NCI-H446 treated with DMSO at 0.1 percent for 48 hours (cell line): Measurements from ENCODE around the gene DDX23.
"Not testable (repeated sequence)": the region's sequence is repeated elsewhere in the genome, so short reads cannot be mapped to it uniquely, and the experiment has no call there.

Experiments
- DNase-seq: peaks from one replicate; lab custom pipeline; 2025; lab: John Stamatoyannopoulos, UW

DDX23 gene

DNA sequence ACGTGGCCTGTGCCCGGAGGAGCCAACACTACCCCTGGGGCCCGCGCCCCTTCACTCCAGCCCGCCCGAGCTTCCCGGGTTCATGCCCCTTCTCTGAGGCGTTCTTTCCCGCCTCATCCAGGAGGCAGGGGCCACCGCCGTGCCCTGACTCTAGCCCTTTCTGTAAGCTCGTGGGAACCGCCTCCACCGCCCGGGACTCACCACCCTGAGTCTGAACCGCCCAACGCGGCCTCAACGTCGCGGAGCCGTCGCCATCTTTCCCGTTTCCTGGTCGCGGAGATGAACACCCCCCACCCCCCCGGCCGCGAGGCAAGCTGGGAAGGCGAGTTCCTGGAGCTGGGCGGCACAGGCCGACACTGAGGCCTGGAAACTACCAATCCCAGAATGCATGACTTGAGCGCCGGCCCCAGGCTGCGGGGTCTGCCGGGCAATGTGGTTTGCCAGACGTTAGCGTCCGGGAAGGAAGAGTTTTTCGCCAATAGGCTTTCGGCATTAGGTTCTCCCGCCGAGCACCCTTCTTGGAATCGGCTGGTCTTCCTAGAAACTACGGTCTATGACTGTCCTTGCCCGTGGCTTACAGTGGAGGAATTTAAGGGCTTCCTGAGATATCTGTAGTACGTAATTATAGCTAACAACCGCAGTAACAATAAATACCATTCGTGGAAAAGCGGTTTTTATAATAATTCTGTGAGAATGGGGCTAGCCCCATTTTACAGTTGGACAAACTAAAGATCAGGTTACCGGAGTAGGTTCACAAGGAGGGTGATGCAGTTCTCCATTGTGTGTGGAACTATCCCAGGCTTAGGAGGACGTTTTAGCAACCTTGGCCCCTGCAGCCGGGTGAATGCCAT is at the start of gene DDX23:
Gene DDX23 (minus strand): TSS at position 281 of the 851 bp plus-strand sequence. CDS start 6,381 bp downstream, outside the sequence.
- DNase-seq = peak; percentile 96

DNA sequence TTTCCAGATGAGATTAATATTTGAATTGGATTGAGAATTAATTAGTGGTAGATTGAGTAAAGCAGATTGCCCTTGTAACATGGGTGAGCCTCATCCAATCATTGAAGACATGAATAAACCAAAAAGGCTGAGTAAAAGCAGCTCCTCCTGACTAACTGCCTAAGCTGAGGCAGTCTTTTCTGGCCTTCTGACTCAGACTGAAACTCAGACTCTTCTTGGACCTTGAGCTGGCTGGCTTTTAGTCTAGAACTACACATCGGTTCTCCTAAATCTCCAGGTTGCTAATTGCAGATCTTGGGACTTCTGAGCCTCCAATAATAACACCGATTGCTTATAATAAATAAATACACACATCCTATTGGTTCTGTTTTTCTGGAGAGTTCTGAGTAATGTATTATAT is 49.3 kb upstream of the DDX23 start:
- DNase-seq = no peak

DNA sequence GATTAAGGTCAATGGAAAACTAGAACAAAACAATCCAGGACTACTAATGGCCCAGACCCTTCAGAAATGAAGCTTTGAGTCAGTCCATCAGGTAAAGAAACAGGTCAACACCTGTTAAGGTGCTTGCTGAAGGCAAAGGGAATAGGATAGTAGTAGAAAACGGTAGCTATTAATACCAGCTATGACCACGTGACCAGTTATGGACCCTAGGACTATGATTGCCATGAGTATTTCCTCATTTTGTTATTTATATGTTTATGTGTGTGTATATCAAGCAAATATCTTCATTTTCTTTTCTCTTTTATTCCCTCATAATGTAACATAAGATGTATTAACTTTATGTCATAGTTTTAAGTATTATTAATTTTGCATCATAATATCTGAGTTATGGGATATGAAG is 47.7 kb upstream of the DDX23 start:
- DNase-seq = no peak

DNA sequence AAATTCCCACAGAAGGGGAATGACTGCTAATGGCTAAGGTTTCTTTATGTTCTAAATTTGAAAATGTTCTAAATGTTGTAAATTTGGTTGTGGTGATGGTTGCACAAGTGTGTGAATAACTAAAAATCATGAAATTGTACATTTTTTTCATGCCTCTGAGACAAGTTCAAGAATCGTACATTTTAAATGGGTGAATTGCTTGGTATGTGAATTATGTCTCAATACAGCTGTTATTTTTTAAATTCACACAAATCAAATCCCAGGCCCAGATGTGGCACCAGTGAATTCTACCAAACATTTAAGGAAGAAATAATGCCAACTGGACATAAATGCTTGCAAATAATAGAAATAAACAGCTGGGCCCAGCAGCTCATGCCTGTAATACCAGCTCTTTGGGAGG is 42.3 kb upstream of the DDX23 start:
- DNase-seq = no peak

DNA sequence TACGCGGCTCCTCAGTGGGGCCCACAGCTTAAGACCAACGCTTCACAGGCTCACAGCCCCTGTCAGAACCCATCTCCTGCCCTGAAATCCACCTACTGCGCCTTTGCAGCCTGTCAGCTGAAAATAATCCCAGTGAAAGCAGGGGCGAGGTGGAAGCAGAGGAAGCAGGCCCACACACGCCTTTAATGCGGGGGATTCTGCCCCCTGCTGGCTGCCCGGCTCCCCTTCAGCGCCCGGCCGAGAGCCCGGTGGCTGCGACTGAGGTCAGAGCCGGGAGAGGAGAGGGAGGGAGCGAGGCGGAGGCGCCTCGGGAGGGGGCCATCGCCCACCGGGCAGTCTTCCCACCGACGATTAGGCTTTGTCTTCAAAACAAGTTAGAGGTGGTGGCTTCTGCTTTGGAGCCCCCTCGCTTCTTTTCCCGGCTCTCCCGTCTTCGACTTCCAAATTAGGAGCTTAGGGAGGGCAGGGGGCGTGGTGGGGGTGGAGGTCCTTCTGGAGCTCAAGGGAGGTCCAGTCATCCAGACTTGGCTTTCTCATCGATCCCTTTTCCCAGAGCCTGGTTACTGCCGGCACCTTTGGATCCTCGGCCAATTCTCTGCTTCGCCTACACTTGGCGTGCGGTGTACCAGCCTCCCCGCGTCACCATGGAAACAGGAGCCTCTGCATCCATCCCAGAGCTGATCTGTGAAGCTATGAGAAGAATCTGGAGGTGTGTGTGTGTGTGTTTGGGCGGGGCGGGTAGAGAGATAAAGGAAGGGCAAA is 38.9 kb upstream of the DDX23 start:
- no peak for DNase-seq

DNA sequence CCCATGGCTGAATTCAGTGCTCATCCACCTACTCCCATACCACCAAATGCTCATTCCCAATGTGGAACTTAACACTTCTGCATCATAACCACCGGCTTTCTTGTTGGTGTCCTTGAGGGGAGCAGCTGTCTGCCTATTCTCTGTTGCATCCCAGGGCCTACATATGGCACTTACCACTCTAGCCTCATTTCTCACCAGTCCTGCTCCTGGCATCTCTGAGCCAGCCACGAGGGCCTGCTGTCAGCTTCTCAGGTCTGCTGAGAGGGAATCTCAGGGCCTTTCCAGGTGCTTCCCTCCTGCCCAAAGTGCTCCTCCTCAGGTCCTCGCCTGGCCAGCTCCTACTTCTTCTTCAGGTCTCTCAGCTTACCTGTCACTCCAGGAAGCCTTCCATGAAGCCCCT is 37.7 kb upstream of the DDX23 start:
- no peak for DNase-seq

DNA sequence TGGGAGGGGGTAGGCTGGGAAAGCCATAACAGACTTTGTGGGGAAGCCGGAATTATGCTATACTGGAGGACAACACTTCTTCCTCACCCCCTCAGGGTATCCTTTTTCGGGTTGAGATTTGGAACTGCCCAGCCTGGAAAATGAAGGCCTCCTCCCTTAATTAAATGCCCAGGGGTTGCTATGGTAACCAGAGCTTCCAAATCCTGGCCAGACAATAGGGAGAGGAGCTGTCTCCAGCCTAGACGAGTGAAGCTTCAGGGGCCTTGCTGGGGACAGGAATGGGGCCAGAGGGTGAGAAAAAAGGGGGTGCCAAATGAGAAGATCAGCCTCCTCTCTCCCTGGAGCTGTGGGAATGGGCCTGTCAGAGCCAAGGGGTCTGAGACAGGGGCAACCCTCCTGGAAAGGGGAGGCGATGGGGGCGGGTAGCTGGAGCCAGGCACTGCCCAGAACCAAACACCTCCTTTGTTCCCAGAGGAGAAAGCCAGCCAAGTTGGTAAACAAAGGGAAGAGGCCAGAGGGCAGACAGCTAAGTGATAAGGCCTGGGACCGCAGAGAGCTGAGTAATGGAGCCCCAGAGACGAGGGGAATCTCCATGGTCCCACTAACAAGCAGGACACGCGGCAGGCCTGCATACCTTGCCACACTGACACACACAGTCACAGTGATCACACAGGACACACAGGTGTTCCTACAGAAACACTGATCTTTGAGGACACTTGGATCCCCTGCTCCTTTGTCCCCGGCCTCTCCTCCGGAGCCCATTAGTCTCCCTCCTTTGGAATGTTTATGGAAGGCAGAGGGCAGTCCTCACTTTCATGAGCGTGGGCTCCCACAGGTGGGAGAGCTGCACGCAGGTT is 31.6 kb upstream of the DDX23 start:
- no peak for DNase-seq

DNA sequence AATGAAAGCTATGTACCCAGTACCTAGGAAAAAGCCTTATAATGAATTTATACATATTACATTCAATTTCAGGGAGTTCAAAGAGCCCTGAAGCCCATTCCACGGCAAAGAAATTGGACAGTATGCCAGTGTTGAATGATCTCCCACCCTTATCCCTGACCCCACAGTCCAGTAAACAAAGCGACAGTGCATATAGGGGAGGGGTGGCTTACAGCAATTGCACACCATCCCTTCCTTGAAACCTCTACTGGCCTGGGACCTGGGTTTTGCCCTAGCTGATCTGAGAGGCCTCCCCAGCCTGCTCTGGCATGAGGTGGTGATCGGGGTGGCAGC is 31.0 kb upstream of the DDX23 start:
- DNase-seq = no peak

DNA sequence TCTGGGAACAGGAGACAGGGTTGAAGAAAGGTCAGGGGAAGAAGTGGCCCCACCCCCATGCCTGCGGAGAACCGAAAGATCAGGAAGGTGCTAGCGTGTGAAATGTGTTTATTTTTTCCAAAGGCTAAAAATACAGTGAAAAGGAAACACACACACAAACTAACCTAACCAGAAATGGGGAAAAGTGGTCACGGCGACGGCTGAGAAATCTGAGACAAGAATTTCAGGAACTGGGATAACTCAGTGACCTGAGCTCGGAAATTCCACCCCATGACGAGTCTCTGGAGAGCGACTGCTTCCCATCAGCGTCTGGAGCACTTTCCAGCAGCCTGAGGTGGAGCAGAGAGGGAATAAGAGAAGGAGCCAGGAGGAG is 30.3 kb upstream of the DDX23 start:
- no peak for DNase-seq

DNA sequence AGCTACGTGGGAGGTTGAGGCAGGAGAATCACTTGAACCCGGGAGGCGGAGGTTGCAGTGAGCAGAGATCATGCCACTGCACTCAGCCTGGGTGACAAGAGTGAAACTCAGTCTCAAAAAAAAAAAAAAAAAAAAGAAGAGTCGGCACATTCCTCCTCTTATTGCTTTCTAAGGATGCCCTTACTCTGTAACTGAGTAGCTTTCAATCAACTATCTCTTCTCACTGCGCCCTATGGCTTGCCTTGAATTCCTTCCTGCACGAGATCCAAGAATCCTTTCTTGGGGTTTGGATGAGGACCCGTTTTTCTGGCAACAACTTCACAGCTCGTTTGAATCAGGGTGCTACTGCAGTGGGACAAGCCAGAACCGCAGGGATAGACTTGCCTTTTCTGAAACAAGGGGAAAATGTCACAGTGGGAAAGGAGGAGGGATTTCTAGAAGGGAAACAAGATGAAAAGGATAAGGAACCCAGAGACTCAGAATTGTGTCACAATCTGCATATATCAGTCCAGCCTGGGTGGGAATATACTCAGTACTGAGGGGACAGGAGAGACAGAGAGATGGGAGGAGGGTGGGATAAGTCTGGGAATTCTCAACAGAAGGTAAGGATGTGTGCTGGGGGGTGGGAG is 29.8 kb upstream of the DDX23 start:
- no peak for DNase-seq

DNA sequence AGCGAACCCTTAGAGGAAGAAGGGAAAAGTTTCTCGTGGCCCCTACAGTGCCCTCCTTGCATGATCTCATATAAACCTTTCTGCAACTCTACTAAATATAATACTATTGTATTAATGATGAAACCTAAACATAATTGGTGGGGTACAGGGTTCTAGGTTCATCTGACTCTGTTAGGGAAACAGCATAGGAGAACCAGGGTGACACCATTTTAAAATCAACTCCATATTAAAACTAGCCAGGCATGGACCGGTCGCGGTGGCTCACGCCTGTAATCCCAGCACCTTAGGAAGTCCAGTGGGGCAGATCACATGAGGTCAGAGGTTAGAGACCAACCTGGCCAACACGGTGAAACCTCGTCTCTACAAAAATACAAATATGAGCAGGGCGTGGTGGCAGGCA is 28.7 kb upstream of the DDX23 start:
- no peak for DNase-seq

DNA sequence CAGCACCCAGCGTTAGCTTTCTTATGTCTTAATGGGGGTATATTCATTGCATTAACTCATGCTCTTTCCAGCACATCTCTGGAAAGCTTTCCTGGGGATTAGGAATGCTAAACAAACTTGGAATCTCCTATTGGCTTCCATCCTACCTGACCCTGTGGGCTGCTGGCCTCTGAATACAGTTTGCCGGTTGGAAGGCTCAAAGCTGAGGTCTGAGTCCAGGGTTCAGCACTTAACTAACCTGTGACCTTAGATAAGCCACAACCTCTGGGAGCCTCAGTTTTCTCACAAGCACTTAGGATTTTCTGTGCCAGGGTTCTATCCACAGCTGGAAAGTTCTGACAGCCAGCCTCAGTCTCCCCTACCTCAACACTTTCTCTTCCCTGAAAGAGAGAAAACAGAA is 26.6 kb upstream of the DDX23 start:
- no peak for DNase-seq

DNA sequence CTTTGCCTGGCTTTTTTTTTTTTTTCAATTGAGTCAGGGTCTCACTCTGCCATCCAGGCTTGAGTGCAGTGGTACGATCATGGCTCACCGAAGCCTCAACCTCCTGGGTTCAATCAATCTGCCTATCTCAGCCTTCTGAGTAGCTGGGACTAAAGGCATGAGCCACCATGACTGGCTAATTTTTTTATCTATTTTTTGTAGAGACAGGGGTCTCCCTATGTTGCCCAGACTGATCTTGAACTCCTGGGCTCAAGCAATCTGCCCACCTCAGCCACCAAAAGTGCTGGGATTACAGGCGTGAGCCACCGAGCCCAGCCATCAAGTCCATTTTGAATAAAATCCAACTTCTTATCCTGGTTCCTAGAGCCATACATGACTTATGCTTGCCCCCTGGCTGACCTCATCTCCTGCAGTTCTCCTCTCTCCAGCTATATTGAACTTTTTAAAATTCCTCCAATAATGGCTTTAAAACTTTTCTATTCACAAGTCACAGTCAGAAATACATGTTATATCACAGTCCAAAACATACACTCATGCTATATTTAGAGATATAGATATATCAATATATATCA is 24.1 kb upstream of the DDX23 start:
- no peak for DNase-seq

DNA sequence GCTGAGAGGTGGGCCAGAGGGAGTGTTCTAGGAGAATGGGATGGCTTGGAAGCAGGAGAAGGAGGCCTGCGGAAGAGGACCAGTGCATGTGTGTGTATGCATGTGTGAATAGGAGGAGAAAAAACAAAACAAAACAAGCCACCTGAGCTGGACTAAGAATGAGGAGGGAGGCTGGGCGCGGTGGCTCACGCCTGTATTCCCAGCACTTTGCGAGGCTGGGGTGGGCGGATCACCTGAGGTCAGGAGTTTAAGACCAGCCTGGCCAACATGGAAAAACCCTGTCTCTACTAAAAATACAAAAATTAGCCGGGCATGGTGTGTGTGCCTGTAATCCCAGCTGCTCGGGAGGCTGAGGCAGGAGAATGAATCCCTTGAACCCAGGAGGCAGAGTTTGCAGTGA is 21.6 kb upstream of the DDX23 start:
- not testable (repeated sequence) for DNase-seq

DNA sequence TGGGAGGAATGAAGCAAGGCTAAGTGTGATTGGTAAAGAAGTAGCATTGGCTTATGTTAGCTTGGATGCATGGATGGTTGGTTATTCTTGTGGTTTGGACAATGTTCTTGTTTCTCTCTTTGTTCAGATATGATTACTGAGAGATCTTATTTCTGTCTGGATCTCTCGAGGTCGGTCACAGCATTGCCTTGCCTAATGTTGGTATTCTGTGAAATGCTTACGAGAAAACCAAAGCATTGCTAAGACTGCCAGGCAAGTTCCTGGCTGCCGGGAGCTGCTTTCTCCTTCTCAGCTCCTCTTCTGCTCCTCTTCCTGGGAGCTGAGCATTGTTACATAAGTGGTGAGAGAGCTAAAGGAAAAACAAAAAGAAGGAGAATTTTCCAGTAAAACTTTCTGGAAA is 21.1 kb upstream of the DDX23 start:
- DNase-seq = no peak

DNA sequence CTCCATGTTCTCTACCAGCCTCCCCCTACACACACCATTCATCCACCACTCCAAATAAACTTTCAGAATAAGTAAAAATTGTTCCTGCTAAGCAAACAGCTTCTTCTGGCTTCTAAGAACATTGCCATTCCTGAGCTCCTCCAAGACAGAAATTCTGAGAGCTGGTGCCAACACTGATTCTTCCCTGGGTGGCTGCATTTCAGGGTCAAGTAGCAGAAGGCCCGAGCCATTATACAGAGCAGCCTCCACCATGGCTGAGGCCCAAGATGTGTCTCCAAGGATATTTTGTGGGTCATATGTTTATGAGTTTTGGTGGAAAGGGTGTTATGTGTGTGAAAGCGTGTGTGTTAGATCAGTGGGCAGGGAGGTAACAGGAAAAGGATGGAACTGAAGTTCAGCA is 17.2 kb upstream of the DDX23 start:
- no peak for DNase-seq

DNA sequence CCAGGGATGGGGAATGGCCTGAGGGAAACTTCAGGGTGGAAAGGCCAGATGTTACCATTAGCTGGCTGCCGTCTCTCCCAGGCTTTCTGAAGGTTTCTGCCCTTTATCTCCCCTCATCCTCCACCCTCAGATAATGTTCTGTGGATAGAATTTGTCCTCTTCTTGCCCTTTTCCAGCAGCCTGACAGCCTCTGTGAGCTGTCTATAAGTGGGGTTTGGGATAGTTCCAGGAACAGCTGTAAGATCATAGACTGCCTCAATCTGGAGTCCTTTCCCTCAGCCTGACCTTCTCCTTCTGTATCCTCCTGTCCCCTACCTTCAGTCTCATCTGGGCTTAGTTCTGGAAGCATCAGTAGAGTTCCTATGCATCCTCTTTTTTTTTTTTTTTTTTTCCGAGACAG is 16.5 kb upstream of the DDX23 start:
- DNase-seq = no peak

DNA sequence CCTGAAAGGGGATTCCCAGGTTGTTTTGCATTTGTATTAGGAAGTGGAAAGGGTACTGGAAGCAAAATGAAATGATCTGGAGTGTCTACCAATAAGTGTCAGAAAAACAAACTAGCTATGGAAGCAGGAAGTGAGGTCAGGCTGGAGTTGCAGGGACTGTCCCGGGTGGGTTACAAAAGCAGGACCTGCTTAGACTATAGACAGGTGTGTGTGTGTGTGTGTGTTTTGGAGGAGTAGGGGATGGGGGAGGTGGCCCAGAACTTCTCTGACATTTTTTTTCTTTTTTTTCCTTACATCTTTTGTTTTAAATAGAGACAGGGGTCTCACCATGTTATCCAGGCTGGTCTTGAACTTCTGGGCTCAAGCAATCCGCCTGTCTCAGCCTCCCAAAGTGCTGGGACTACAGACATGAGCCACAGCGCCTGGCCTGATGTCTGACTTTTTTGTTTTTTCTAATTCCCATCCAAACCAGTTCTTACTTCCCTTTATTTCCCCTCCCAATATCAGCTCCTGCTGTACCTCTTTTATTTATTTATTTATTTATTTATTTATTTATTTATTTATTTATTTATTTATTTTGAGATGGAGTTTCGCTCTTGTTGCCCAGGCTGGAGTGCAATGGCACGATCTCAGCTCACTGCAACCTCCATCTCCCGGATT is 14.2 kb upstream of the DDX23 start:
- no peak for DNase-seq

DNA sequence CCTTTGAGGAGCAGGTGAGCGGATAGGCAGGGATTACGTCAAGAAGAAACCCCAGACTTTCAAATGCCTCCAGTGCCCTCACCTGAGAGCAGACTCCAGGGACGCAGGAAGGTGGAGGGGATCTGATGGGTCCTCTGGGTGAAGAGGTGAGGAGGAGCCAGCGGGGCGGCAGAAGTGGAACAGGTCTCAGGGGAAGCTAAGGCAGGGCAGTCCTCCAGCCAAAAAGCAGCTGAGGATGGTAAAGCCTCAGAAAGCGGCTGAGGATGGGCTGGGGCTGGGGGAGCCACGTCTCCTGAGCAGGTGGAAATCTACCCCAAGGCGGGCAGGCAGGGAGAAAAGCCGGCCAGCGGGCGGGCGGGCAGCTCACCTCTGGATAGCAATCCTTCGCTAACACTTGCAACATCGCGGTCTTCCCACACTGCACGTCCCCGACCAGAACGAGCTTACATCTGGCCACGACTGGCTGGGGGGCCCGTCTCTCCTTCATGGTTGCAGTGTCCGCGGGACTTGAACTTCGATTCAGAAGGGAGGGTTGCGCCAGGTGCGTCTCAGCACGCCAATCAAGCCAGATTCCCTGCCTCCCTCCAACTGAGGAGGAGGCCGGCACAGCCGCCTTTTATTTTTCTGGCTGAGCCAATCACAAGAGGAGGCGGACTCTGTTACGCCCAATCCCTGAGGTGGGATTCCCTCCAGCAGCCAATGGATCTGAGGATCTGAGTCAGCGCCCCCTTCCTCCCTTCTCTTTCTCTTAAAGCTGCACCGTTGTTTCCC is 13.5 kb upstream of the DDX23 start, which contains the start of gene RND1:
Gene RND1 (minus strand): TSS at position 590 of the 771 bp plus-strand sequence. CDS start 103 bp downstream, at position 487.
- peak; percentile 71 for DNase-seq

DNA sequence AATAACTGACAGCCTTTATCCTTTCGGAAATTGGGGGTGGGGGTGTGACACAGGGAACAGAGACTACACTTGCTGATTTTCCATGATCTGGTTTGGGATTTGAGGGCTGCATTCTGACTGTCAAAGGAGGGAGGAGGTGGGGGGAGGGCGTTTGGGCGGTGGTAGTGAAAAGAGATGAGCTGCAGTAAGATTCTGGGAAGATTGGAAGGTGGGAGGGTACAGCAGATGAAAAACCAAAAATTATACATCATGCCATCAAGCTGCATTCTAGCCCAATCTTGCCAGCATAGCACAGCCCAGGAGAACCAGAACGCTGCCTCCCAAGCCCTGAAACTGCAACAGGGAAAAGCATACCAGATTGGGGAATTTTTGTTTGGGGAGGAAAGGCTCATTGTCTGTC is 11.3 kb upstream of the DDX23 start:
- DNase-seq = no peak
